ENCODE results near the gene RAI14.

- TF ChIP-seq POLR2AphosphoS5 (IDR thresholded peaks at IDR 0.05; ENCODE audit: insufficient read depth, low read depth, low read length) = no peak
- TF ChIP-seq CTCF (IDR thresholded peaks at IDR 0.05; ENCODE audit: extremely low read depth in 1 of 2, insufficient read depth in 1 of 2, low read depth in 1 of 2, low read length in 2 of 2) = no peak
- TF ChIP-seq POLR2A (IDR thresholded peaks at IDR 0.05; ENCODE audit: low read depth, low read length) = no peak
- TF ChIP-seq EZH2 (IDR thresholded peaks at IDR 0.05; ENCODE audit: borderline replicate concordance, low read depth, low read length, severe bottlenecking) = no peak
- TF ChIP-seq MAX (IDR thresholded peaks at IDR 0.05; ENCODE audit: insufficient read depth, insufficient read length) = no peak
- TF ChIP-seq GATA2 (IDR thresholded peaks at IDR 0.05; ENCODE audit: insufficient read depth, insufficient read length, low read depth, low read length) = no peak
- TF ChIP-seq JUN (IDR thresholded peaks at IDR 0.05; ENCODE audit: borderline replicate concordance, insufficient read depth, insufficient read length, low read depth) = no peak
These were observed 44.4 kb upstream of the RAI14 start for GRCh38 chr5:34611464-34612415.

All from endothelial cell of umbilical vein (primary cell).